HG03135 (cell line): ENCODE data around the gene BMI1.
A peak's percentile ranks its signal among the peaks of the same experiment; 100 is the strongest.

ENCODE experiments used
- ATAC-seq: cut with Tn5 transposase; IDR thresholded peaks from one replicate; pipeline ENCODE4 v1.9.1; 2021; ENCODE audit warnings: mild to moderate bottlenecking, moderate library complexity; ENCODE audit not compliant: unreplicated experiment

Gene BMI1

GRCh38 chr10:22365644-22366434 is 44.9 kb downstream of the BMI1 start:
- ATAC-seq, result no peak

GRCh38 chr10:22366435-22366703 is 45.5 kb downstream of the BMI1 start:
- no peak for ATAC-seq

- ATAC-seq, result no peak
Observed at GRCh38 chr10:22366771-22367170, 45.9 kb downstream of the BMI1 start.

- no peak for ATAC-seq
Observed at GRCh38 chr10:22367471-22367870, 46.6 kb downstream of the BMI1 start.

- ATAC-seq, result no peak
Observed at GRCh38 chr10:22368402-22368801, 47.5 kb downstream of the BMI1 start.

GRCh38 chr10:22368981-22369380 is 48.1 kb downstream of the BMI1 start:
- no peak for ATAC-seq

GRCh38 chr10:22369434-22370072 is 48.7 kb downstream of the BMI1 start:
- no peak for ATAC-seq

GRCh38 chr10:22370320-22370719 is 49.4 kb downstream of the BMI1 start:
- ATAC-seq, result no peak

GRCh38 chr10:22372298-22372697 is 51.4 kb downstream of the BMI1 start:
- ATAC-seq, result no peak

- ATAC-seq, result no peak
Observed at GRCh38 chr10:22372917-22373316, 52.0 kb downstream of the BMI1 start.

- ATAC-seq, result no peak
Observed at GRCh38 chr10:22374489-22375126, 53.7 kb downstream of the BMI1 start.

- peak; percentile 60 for ATAC-seq
Observed at GRCh38 chr10:22379059-22379458, 58.2 kb downstream of the BMI1 start.
